Effector CD4-positive, alpha-beta T cell (primary cell): ENCODE data around the gene POLG2.
A peak's percentile ranks its signal among the peaks of the same experiment; 100 is the strongest.

Source experiments
- DNase-seq: peaks from one replicate; pipeline ENCODE4 v3.0.0-alpha.2; 2020
- total RNA-seq: gene quantifications from one replicate; lab custom pipeline; 2026; lab: John Stamatoyannopoulos, UW

POLG2 gene
- total RNA-seq = 65.9 reads per million, percentile 74 among the genes with 10 or more reads in this experiment

DNA sequence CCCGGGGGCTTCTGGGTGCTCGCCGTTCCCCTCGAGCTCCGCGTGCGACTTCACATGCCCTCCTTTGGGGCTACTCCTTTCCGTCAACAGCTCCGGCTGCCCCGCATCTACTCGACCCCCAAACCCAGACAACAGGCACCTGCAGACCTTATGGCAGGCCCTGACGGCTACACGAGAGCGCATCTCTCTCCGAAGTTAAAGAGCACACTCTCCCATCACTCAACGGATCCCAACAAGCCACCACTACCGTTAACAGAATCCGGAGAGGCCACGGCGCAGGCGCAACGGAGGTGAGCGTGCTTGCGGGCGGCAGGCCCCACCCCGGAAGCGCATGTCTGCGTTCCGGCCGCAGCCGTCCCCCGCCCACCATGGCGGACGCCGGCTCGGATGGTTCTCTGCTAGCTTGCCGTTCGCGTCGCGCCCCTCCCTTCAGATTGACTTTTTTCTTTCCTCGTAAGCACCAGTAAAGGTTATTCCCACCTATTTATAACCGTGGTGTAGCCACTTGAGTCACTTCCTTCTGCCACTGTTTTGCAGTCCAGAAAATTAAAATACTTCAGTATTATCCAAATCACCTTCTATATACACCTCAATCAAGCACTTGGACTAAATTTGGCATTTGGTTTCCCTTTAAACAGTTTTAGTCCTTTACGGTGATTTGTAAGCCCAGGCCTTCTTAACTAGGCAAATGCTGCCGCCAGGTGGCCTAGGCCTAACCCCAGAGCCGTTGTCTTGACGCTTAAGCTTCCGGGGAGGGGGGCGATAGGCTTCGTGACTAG is at the start of gene POLG2:
POLG2 (minus strand) TSS at position 269 of the 779 bp plus-strand sequence; CDS start at position 183, 86 bp downstream.
- peak; percentile 95 for DNase-seq

DNA sequence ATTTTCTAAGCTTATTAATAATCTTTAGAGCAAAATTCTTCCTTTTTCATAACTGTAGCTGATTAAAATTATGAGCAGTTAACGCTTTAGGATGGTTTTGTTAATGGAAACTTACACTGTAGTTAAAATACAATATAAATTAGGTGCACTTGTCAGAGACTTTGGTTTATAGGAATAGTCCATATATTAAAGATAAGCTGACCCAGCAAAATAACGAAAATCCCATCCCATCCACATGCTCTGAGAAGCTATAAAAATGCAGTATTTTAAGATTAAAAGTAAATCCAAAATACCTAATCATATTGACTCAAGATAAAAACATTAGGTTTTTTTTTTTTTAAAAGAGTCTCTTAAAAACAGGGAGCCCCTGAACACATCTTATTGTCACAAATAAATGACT is 47.9 kb upstream of the POLG2 start:
- no peak for DNase-seq

DNA sequence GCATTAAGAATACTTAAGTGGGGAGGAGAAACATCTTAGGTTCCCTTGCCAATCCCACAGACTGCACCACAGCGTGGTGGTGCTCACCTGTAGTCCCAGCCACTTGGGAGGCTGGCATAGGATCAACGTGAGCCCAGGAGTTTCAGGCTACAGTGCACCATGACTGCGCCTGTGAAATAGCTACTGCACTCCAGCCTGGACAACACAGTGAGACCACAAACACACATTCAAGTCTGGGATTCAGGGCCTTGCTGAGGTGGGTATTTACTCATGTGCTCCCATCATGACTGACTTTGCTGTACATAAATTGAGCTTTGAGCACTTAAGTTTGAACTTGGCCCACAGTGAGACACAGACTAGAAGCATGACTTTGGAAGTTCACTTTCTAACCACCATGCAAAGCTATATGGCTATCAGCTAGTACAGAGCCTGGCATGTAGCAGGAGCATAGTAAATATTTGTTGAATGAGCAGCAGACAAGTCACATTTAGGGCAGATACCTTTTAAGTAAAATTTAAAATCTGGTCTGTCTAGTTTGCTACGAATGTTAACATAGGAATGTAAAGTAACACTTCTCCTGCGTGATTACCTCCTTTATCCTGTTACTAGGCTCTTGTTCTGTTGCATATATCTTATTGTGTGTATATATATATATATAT is 43.4 kb upstream of the POLG2 start:
- DNase-seq = no peak

DNA sequence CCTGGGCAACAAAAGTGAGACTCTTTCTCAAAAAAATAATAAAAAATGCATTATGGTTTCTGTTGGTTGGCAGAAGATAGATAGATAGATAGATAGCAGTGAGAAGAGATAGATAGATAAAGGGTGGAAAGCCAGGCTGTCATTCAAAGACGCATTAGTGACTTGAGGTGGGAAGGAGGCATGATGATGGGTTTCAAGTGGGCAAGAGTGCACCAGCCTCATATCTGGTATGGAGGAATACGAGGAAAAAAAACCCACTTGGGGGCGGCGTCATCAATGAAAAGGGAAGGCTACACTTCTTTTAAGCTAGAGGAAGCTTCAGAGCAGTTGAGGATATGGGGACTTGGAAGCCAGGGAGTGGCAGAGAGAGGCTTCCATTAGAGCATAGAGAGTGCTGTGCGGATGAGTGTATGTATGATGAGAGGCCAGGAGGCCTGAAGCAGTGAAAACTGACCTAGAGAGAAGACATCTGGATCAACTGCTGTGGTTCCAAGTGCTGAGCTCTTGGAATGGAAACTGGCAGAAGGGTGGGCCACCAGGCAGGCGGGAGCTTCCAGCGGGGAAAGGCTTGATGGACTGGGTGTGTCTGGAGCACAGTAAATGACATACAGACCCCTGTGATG is 41.8 kb upstream of the POLG2 start:
- no peak for DNase-seq

DNA sequence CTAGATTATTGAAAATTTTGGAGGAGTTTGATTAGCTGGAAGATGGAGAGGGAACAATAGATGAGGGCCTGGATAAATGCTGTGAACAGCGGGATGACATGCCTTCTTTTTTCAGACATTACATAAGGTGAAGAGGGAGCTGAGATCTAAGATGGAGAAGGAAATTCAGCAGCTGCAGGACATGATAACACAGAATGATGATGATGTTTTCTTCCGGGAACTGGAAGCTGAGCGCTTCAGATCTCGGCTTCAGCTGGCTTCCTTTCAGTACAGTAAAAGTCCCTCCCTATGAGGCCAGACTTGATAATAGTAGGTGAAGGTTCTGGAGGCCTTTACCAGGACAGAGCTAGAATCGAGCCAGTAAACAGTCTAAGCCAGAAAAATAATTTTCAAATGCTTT is 40.6 kb upstream of the POLG2 start:
- DNase-seq = no peak

DNA sequence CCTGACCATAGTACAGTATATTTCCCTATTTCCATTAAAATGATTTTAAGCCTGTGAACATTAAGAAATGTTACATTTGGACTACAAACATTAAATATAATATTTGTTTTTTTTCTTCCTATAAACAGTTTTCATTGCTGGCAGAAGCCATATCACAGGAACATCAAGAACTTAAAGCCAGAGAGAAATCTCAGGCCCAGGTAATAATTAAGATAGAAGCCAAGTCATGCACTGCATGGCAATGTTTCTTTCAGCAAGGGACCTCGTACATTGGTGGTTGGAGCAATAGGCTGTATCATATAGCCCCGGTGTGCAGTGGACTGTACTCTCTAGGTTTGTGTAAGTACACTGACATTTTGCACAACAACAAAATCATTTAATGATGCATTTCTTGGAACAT is 40.1 kb upstream of the POLG2 start:
- no peak for DNase-seq

DNA sequence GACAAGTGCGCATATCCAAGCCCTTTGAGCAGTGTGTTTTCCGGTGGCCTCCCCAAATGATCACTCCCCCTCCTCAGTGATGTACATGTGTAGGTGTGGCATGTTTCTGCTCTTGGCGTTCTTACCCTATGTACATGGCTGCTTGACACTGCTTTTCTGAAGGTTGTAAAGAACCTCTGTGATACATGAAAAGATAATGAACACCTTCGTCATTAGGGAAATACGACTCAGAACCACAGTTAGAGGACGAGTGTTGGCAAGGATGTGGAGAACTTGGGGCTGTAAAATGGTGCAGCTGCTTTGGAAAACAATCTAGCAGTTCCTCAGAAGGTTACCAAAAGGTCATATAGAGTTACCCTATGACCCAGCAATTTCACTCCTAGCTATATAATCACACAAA is 38.5 kb upstream of the POLG2 start:
- no peak for DNase-seq

DNA sequence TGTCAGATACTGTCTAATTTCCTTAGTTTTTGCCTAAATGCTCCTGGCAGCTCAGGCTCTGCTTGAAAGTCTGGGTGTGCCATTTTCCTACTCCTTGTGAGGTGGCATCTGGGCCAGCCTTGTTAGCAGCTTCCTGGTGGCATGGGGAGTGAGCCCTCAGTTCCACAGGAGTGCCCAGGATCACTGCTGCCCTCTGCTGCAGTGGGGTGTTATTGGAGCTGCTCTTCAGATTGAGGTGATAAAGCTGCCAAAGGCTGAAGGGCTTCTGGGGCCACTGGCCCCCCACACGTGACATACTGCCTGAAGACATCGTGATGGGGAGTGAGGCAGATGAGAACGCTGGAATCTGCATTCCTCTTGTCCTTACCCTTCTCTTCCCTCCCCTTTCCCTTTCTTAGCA is 37.3 kb upstream of the POLG2 start:
- no peak for DNase-seq

DNA sequence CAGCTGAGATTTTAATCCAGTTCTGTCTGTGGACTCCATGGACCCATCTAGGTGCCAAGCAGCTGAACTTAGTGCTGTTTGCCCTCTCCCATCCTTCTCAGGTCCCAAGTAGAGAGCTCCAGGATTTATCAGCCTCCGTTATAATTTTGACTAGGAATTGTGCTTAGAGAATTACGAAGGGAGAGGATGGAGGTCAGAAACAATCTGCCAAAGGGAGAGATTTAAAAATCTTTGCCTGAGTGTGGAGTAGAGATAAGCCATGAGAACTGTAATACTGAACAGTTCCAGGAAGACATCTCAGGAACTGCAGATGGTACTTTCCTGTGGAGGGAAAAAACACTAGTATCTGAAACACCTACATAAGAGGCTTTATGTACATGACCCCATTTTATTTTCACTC is 36.9 kb upstream of the POLG2 start:
- no peak for DNase-seq

DNA sequence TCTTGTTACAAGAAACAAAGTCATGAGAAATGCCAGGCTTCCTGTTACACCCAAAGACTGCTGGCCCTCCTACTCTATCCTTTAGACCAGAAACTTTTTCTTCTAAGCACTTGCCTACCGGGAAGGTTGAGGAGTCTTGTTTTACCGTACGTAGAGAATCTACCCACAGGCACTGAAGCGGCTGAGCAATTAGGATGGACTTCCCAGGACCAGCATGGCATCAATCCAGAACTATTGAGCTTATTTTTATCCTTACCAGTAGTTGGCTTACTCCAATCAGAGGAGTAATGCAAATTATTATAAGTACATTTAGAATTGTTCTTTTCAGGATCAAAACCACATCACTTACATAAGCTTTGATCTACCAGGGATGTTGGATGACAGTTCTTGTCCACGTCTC is 35.6 kb upstream of the POLG2 start:
- DNase-seq = no peak

DNA sequence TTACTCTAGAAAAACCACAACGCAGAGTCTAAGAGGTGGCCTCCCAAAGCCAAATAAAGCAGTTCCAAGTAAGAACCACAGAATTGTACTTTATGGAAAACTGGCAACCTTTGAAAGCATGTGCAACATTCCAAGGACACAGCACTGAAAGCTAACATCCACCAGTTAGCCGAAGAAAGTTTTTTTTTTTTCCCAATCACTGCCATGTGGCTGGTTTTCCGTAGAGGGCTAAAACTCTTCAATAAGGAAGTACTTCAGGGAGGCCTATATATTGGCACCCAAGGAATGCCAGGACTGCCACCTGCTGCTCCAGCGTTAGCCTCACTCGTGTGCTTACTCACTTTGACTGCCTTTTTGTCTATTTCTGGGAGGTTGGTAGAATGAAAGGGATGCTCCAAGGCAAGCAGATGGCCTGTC is 35.1 kb upstream of the POLG2 start:
- no peak for DNase-seq

DNA sequence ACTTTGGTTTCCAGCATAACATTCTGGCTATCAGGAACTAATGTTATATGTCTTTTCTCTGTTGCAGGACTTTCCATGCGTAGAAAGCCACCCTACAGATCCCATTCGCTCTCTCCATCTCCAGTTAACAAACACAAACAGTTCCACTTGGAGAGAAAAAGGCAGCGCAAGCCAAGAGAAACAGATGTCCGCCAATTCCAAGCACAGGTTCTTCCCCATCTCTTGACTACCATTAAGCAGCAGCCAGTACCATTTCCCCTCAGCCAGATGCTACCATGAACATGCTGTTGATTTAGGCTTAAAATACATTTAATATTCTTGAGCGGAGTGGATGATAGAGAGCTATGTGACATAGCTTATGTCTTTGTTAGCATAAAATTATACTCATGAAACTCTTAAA is 32.4 kb upstream of the POLG2 start:
- DNase-seq = no peak

DNA sequence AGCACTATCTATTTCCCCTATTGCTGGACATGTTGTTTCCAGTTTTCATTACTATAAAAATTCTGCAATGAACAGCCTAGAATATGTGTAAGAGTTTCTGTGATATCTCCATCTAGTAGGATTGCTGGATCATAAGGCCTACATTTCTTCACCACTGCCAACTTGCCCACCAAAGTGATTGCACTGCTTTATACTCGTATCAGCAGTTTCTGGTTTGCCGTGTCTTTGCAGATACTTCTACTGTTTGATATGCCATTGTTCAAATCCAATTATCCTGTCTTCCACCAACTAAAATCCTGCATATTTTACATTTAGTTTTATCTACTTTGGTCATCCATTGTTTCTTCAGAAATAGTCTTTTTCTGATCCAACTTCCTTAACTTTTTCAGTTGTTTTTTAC is 31.1 kb upstream of the POLG2 start:
- DNase-seq = no peak

DNA sequence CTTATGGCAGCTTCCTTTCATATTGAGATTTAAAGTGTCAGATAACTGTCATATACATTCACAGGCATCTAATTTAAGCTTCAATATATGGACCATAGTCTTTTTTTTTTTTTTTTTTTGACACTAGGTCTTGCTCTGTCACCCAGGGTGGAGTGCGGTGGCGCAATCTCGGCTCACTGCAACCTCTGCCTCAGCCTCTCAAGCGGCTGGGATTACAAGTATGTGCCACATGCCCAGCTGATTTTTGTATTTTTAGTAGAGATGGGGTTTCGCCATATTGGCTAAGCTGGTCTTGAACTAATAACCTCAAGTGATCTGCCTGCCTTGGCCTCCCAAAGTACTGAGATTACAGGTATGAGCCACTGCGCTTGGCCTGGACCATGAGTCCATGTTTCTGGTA is 23.5 kb upstream of the POLG2 start:
- DNase-seq = no peak

DNA sequence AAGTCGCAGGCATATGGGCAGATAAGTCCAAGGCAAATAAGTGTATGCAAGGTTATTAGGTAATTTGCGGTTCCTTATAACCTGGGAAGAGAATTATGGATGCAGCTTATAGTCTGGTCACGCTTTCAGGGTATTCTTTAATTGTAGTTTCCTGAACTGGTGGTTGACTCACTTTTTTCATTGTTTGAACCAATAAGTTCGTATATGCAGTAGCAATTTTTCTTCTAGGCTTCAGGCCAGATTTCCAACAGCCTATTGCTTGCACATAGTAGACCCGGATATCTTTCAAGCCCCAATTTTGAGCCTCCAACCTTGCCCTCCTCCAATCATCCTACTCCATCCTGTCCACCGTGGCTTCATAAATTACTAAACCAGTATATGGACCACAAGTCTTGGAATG is 22.7 kb upstream of the POLG2 start:
- no peak for DNase-seq

DNA sequence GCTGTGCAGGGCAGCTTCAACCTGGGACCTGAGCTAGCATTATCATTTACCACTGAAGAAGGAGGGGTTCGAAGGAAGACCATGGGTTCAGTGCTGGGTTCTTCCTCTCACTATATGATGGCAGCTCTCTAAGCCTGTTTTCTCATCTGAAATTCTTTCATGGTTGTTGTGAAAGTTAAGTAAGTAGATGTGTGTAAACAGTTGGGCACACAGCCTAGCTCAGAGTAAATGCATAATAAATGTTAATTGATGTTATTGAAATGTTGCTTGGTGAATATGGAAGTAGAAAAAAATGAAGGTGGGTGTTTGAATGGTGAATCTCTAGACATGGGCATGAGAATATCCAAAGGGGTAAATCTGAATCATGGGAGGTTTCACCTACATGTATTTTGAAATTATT is 19.0 kb upstream of the POLG2 start:
- DNase-seq = no peak

DNA sequence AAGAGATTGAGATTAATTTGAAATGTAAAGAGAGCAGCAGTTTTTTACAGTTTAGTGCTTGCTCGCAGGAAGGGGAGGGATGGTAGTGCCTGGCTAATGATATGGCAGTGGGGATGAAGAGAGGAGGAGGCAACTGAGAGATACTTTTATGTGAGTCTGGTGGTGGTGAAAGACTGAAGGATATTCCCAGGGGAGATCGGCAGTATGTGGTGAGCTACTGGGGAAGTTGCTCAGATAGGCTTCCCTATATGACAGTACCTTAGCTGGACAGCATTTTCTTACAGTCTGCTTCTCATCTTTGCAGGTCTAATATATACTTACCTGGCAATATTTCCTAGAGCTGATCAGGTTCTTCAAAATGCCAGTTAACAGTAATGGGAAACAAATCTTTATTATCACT is 18.6 kb upstream of the POLG2 start:
- DNase-seq = no peak

DNA sequence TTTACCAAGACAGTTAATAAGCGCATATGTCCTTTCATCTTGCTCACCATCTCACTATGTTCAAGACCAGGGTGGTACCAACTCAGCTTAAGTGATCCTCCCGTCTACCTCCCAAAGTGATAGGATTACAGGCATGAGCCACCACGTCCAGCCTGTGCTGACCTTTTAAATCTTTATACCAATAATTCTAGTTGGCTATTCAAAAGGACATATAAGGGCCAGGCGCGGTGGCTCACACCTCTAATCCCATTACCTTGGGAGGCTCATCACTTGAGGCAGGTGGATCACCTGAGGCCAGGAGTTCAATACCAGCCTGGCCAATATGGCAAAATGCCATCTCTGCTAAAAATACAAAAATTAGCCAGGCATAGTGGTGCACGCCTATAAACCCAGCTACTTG is 12.3 kb upstream of the POLG2 start:
- no peak for DNase-seq

DNA sequence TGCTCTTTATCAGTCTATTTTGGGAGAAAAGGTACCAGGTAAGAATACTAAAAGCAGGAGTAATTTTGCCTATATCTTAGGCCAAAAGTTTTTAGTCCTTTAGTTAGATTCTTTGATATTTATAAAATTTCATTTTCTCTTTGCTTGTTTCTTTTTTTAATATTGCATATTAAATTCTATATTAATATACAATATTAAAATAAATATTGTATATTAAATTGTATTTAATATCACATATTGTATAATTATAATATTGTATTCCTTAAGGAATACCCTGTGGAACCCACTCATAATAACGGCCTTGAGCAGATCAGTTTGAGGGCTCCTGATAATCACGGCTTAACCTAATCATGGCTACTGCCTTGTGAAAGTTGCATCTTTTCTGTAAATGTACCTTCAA is 11.8 kb upstream of the POLG2 start:
- no peak for DNase-seq

DNA sequence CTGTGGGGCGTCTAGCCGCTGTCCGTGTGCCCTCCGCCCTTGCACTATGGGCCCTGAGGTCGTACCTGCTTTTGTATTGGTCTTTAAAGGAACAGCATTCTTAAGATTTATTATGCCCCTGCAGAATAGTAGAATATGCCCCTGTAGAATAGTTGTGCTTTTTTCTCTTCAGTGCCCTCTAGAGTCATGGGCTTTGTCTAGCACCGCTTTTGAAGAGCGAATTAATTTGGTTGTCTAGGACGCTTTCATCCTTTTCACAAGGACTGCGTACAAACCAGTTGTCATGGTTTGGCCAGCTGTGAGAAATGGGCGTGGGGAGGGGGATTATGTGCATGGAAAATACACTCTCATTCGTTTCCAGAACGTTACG is 10.5 kb upstream of the POLG2 start:
- DNase-seq = peak; percentile 15

DNA sequence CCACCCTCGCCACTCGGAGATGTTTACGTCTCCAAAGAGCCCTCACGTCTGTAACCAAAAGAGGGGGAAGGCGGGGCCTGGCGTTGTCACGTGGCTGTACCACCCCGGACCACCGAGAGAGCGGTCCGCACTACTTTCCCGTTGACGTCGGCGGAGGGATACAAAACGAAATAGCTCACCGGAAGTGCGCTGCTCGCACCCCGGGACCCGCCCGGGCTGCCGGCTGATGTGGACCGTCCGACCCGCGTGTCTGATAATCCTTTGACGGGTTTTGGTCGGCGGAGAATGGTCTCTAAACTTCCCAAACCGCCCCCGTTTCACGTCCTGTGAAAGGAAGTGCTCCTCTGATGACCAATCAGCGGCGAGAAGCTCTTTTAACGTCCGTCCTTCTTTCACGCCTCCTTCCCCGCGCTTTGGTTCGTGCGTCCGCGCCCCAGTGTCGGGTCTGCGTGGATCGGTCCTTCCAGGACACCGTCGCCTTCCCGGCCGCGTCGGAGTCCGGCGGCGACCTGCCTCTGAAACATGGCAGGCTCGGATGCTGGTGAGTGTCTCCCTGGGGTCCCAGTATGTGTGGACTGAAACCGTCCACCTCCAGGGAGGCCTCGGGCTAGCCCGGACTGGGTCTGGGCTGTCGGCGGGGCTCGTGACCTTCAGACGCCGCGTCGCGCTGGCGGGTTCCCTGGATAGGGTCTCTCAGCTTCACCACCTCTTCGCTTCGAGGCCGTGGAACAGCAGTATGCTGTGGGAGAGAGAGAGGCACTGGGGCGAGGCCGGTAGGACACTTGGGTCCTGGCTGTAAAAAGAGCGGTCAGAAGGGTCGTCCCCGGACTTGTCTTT is 9.9 kb upstream of the POLG2 start, which contains the start of gene CEP95:
CEP95 (plus strand) TSS at position 402 of the 837 bp plus-strand sequence; CDS start at position 523, 121 bp downstream.
- peak; percentile 92 for DNase-seq

DNA sequence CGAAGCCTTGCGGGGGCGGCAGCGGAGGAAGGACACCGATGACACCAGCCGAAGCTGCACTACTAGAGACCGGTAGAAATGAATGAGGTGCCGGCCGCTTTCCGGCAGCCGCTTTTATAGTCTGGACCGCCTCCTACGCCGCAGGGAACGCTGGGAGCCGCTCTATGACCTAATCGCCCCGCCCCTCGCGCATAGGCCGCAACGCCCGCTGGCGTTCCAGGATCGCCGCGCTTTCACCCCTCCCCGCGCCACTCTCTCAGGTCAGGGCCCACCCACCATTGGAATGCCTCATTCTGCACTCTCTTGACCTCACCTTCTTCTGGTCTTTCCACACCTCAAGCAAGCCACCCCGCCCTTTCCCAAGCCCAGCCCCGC is 9.3 kb upstream of the POLG2 start, which contains the start of gene DDX5:
DDX5 (minus strand) TSS at position 89 of the 375 bp plus-strand sequence. CDS start 170 bp downstream, outside the sequence.
- peak; percentile 95 for DNase-seq
